GM18867 (cell line): Measurements from ENCODE around the gene ADPRS.

Source experiments
- ATAC-seq: cut with Tn5 transposase; IDR thresholded peaks from one replicate; pipeline ENCODE4 v1.9.1; 2021; ENCODE audit warnings: mild to moderate bottlenecking, moderate library complexity; ENCODE audit not compliant: unreplicated experiment

ADPRS gene

GRCh38 chr1:36128126-36128904 is 39.6 kb downstream of the ADPRS start:
- ATAC-seq: no peak

GRCh38 chr1:36128905-36129206 is 40.2 kb downstream of the ADPRS start:
- ATAC-seq: no peak

- no peak for ATAC-seq
These were observed 43.3 kb downstream of the ADPRS start for GRCh38 chr1:36132029-36132428.

- no peak for ATAC-seq
These were observed 44.8 kb downstream of the ADPRS start for GRCh38 chr1:36133484-36133883.

- ATAC-seq: no peak
These were observed 45.3 kb downstream of the ADPRS start for GRCh38 chr1:36134031-36134430.

GRCh38 chr1:36134505-36135329 is 46.0 kb downstream of the ADPRS start:
- ATAC-seq: no peak

- no peak for ATAC-seq
These were observed 46.6 kb downstream of the ADPRS start for GRCh38 chr1:36135330-36135667.

GRCh38 chr1:36135796-36136195 is 47.1 kb downstream of the ADPRS start:
- ATAC-seq: no peak

- no peak for ATAC-seq
These were observed 47.8 kb downstream of the ADPRS start for GRCh38 chr1:36136535-36136934.

- ATAC-seq: no peak
These were observed 48.5 kb downstream of the ADPRS start for GRCh38 chr1:36137226-36137625.

- no peak for ATAC-seq
These were observed 49.1 kb downstream of the ADPRS start for GRCh38 chr1:36137776-36138175.

- no peak for ATAC-seq
These were observed 50.8 kb downstream of the ADPRS start for GRCh38 chr1:36139521-36139920.

GRCh38 chr1:36142121-36142520 is 53.4 kb downstream of the ADPRS start:
- no peak for ATAC-seq

GRCh38 chr1:36143424-36143823 is 54.7 kb downstream of the ADPRS start:
- ATAC-seq: peak; percentile 58
